NCI-H2227 (cell line): ENCODE measurements around the gene ROBO1.

Experiments
- DNase-seq: peaks from one replicate; lab custom pipeline; 2025; ENCODE audit not compliant: unreplicated experiment; lab: John Stamatoyannopoulos, UW

The ROBO1 gene

GRCh38 chr3:79672075-79672474 lies 95.7 kb downstream of the ROBO1 start:
- DNase-seq: no peak

GRCh38 chr3:79670178-79670577 lies 97.6 kb downstream of the ROBO1 start:
- DNase-seq: no peak

- DNase-seq: no peak
Measured at GRCh38 chr3:79664455-79664854, 103.3 kb downstream of the ROBO1 start.

GRCh38 chr3:79661896-79662295 lies 105.9 kb downstream of the ROBO1 start:
- peak; percentile 3 for DNase-seq

- DNase-seq: no peak
Measured at GRCh38 chr3:79657076-79657475, 110.7 kb downstream of the ROBO1 start.

- DNase-seq: no peak
Measured at GRCh38 chr3:79654019-79654418, 113.8 kb downstream of the ROBO1 start.

- no peak for DNase-seq
Measured at GRCh38 chr3:79653266-79653830, 114.5 kb downstream of the ROBO1 start.

- peak; percentile 0 for DNase-seq
Measured at GRCh38 chr3:79651536-79652065, 116.2 kb downstream of the ROBO1 start.

GRCh38 chr3:79639855-79640254 lies 127.9 kb downstream of the ROBO1 start:
- no peak for DNase-seq

GRCh38 chr3:79636372-79636771 lies 131.4 kb downstream of the ROBO1 start:
- DNase-seq: no peak

GRCh38 chr3:79632842-79633241 lies 135.0 kb downstream of the ROBO1 start:
- DNase-seq: no peak

GRCh38 chr3:79618883-79619282 lies 148.9 kb downstream of the ROBO1 start:
- no peak for DNase-seq

GRCh38 chr3:79606414-79606813 lies 161.4 kb downstream of the ROBO1 start:
- no peak for DNase-seq

GRCh38 chr3:79604681-79605080 lies 163.1 kb downstream of the ROBO1 start:
- DNase-seq: no peak

- peak; percentile 62 for DNase-seq
Measured at GRCh38 chr3:79602385-79602784, 165.4 kb downstream of the ROBO1 start.

- peak; percentile 73 for DNase-seq
Measured at GRCh38 chr3:79598594-79598993, 169.2 kb downstream of the ROBO1 start.

GRCh38 chr3:79597709-79598108 lies 170.1 kb downstream of the ROBO1 start:
- no peak for DNase-seq

- DNase-seq: no peak
Measured at GRCh38 chr3:79587150-79587549, 180.6 kb downstream of the ROBO1 start.

GRCh38 chr3:79586232-79586631 lies 181.6 kb downstream of the ROBO1 start:
- peak; percentile 54 for DNase-seq

GRCh38 chr3:79572930-79573329 lies 194.9 kb downstream of the ROBO1 start:
- DNase-seq: no peak

- no peak for DNase-seq
Measured at GRCh38 chr3:79568938-79569337, 198.9 kb downstream of the ROBO1 start.

- DNase-seq: peak; percentile 22
Measured at GRCh38 chr3:79564192-79564591, 203.6 kb downstream of the ROBO1 start.

GRCh38 chr3:79560698-79561097 lies 207.1 kb downstream of the ROBO1 start:
- DNase-seq: no peak
